ENCODE data around the gene NUDT4.

- TF ChIP-seq CTCF (IDR thresholded peaks at IDR 0.05) = no peak
- TF ChIP-seq POLR2A (IDR thresholded peaks at IDR 0.05) = no peak
- TF ChIP-seq POLR2AphosphoS5 (IDR thresholded peaks at IDR 0.05) = no peak
- no peak for TF ChIP-seq EP300 (IDR thresholded peaks at IDR 0.05)
Measured at GRCh38 chr12:93363841-93364297, 13.9 kb upstream of the NUDT4 start.

Data from upper lobe of left lung (tissue), 4 donors.